ENCODE measurements around the gene CD1E.
"Not testable (repeated sequence)": the region's sequence is repeated elsewhere in the genome, so short reads cannot be mapped to it uniquely, and the experiment has no call there.

CD1E gene

DNA sequence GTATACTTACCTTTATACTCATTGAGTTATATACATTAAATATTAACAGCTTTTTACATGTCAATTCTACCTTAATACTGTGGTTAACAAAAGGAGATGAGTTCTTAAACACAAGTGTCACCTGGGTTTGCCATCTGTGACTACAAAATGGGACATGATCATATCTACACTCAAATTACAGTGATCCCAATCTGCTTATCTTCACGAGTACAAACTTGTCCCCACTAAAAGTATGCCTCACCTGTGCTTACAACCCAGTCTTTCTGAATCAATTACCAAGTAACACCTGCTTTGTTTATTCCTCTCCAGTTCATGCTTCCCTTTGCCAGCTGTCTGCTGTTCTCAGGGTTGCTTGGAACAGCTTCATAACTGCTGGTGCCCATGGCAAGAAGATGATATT lies 8.8 kb downstream of the CD1E start:
- Histone ChIP-seq H3K36me3 (ENCODE audit: control insufficient read depth, insufficient read depth, low read length) (no peaks in the 10 kb centered on the region), H3K9me3 (ENCODE audit: control insufficient read depth, low read length) (no peaks in the 10 kb centered on the region), H3K4me1 (ENCODE audit: control insufficient read depth, insufficient read depth, low read length, poor library complexity, severe bottlenecking) (no peaks in the 10 kb centered on the region), H3K4me3 (ENCODE audit: extremely low read depth, insufficient read depth, low read length, poor library complexity, severe bottlenecking) (no peak overlapping the region), H3K27ac (ENCODE audit: low read depth, low read length, severe bottlenecking) (no peak overlapping the region)
- WGBS, 2 experiments (ENCODE audit: insufficient coverage in 2 of 2), result 57 to 100% methylated on average over 1 of the region's 1 CpG

DNA sequence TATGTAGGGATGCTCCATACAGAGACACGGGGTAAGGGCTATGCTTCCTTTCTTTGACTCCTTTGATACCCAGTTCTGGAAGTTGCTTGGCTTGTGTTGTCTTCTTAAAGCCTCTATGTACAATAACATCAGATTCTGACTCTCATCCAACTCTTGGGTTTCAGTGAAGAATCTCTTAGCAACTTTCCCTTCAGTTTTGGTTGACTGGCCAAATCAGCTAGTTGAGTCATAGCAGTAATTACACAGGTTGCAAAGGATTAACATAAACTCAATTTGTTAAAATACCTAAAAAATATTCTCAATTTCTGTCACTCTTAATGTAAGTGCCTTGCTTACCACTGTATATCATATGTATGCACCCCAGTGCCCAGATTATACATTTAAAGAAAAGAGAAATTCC lies 9.2 kb downstream of the CD1E start:
- Histone ChIP-seq H3K9me3 (ENCODE audit: control insufficient read depth, low read length) (no peaks in the 10 kb centered on the region), H3K4me3 (ENCODE audit: extremely low read depth, insufficient read depth, low read length, poor library complexity, severe bottlenecking) (no peak overlapping the region), H3K27ac (ENCODE audit: low read depth, low read length, severe bottlenecking) (no peak overlapping the region), H3K36me3 (ENCODE audit: control insufficient read depth, insufficient read depth, low read length) (no peaks in the 10 kb centered on the region), H3K4me1 (ENCODE audit: control insufficient read depth, insufficient read depth, low read length, poor library complexity, severe bottlenecking) (no peaks in the 10 kb centered on the region)
- WGBS, 2 experiments (ENCODE audit: insufficient coverage in 2 of 2), result no CpG with 5 or more reads among the region's 1 CpG

DNA sequence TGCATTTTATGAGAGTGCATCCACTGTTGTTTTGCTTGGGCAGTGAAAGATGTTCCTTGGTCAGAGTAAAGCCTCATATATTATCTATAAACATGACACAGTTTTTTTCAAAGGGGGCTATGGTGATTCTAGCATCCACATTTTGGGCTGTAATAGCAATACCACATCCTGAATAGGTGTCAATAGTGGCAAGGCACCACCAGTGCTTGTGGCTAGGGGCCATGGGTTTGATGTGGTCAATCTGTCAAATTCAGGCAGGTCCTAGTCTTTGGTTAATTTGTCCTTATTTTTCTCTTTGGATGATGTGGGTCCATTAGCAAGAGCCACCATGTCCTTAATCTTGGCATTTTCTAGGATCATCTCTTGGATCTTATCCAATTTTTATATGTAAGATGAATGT lies 13.1 kb downstream of the CD1E start:
- H3K27ac ChIP-seq (ENCODE audit: low read depth, low read length, severe bottlenecking), result no peak overlapping the region
- no peaks in the 10 kb centered on the region for H3K36me3 ChIP-seq (ENCODE audit: control insufficient read depth, insufficient read depth, low read length)
- no peak overlapping the region for H3K4me3 ChIP-seq (ENCODE audit: extremely low read depth, insufficient read depth, low read length, poor library complexity, severe bottlenecking)
- no peaks in the 10 kb centered on the region for H3K4me1 ChIP-seq (ENCODE audit: control insufficient read depth, insufficient read depth, low read length, poor library complexity, severe bottlenecking)
- no peaks in the 10 kb centered on the region for H3K9me3 ChIP-seq (ENCODE audit: control insufficient read depth, low read length)

DNA sequence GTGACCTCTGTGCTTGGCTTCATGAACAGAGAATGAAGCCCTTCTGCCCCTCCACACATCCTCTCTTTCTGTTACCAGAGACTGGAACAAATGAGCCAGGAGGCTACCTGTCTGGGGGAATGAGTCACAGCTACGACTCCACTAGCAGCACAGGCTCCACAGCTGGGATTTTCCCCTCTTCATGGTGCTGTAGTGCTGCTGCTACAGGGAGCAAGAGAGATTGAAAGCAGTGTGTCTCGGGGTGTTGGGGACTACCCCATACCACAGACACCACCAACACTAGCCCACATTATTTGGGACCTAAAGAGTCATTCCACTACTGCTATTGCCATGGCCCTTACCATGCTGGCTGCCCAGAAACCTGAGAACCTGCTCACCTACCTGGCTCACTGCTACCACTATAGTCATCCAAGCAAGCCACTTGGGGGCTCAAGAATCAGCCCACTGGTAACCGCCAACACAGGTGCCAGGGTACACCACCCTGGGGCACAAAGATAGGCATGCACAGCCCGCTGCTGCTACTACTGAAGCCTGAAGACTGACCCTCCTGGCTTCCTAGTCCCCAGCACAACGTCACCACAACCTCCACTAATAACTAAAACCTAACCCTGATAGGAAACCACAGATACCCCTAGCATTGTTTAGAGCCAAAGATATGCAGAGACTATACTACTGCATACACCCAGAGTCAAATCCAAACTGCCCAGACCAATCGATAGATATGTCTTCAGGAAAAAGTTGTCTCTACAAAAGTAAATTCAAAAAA lies 17.7 kb downstream of the CD1E start:
- no peaks in the 10 kb centered on the region for H3K9me3 ChIP-seq (ENCODE audit: control insufficient read depth, low read length)
- no peaks in the 10 kb centered on the region for H3K36me3 ChIP-seq (ENCODE audit: control insufficient read depth, insufficient read depth, low read length)
- 74 to 90% methylated on average over 3 of the region's 6 CpGs for WGBS, 2 experiments (ENCODE audit: insufficient coverage in 2 of 2)
- H3K4me1 ChIP-seq (ENCODE audit: control insufficient read depth, insufficient read depth, low read length, poor library complexity, severe bottlenecking), result no peaks in the 10 kb centered on the region
- H3K4me3 ChIP-seq (ENCODE audit: extremely low read depth, insufficient read depth, low read length, poor library complexity, severe bottlenecking), result no peak overlapping the region
- H3K27ac ChIP-seq (ENCODE audit: low read depth, low read length, severe bottlenecking), result no peak overlapping the region

DNA sequence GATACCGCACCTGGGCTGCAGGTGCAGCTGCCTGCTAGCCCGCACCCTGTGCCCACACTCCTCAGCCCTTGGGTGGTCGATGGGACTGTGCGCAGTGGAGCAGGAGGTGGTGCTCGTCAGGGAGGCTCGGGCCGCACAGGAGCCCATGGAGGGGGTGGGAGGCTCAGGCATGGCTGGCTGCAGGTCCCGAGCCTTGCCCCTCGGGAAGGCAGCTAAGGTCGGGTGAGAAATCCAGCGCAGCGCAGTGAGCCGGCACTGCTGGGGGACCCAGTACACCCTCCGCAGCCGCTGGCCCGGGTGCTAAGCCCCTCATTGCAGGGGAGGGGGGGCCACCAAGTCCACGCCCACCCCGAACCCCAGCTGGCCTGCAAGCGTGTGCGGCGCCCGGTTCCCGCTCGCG lies 20.4 kb downstream of the CD1E start:
- WGBS, 2 experiments (ENCODE audit: insufficient coverage in 2 of 2), result 89 to 94% methylated on average over 10 to 16 of the region's 25 CpGs
- H3K9me3 ChIP-seq (ENCODE audit: control insufficient read depth, low read length); H3K27ac ChIP-seq (ENCODE audit: low read depth, low read length, severe bottlenecking); H3K4me1 ChIP-seq (ENCODE audit: control insufficient read depth, insufficient read depth, low read length, poor library complexity, severe bottlenecking); H3K36me3 ChIP-seq (ENCODE audit: control insufficient read depth, insufficient read depth, low read length); H3K4me3 ChIP-seq (ENCODE audit: extremely low read depth, insufficient read depth, low read length, poor library complexity, severe bottlenecking): not testable (repeated sequence)

DNA sequence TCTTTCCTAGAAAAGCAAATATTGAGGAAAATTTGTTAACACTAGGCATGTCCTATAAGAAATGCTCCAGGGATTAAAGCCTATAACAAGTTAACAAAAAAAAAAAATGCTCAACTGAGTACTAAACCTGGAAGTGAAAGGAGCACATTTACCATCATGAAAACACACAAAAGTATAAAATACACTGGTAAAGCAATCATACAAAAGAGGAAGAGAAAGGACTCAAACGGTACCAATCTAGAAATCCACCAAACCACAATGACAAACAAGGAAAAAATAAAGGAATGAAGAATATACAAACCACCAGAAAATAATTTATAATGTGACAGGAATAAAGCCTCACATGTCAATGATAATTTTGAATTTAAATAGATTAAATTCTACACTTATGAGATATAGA lies 21.2 kb downstream of the CD1E start:
- Histone ChIP-seq H3K4me1 (ENCODE audit: control insufficient read depth, insufficient read depth, low read length, poor library complexity, severe bottlenecking) (no peaks in the 10 kb centered on the region), H3K9me3 (ENCODE audit: control insufficient read depth, low read length) (no peaks in the 10 kb centered on the region), H3K27ac (ENCODE audit: low read depth, low read length, severe bottlenecking) (no peak overlapping the region), H3K4me3 (ENCODE audit: extremely low read depth, insufficient read depth, low read length, poor library complexity, severe bottlenecking) (no peak overlapping the region), H3K36me3 (ENCODE audit: control insufficient read depth, insufficient read depth, low read length) (no peaks in the 10 kb centered on the region)
- WGBS, 2 experiments (ENCODE audit: insufficient coverage in 2 of 2), result no CpG with 5 or more reads among the region's 1 CpG

DNA sequence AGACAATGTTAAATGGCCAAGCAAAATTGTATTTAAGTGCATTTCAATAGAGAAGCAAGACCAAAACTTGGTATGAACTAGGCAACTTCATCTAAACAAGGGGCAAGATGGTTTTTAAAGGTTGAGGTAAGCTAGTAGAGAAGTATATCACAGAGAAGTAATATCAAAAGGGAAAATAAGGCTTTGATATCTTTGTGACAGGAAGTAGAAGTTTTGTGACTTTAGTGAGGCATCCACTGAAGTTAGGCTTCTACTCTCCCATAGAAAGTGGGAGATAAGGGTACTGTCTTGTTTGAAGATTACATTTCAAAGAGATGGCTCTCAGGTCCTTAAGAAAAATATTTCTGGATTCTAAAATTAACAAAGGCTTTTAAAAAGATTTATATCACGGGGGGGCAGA lies 36.6 kb downstream of the CD1E start:
- Histone ChIP-seq H3K36me3 (ENCODE audit: control insufficient read depth, insufficient read depth, low read length) (no peaks in the 10 kb centered on the region), H3K4me3 (ENCODE audit: extremely low read depth, insufficient read depth, low read length, poor library complexity, severe bottlenecking) (no peak overlapping the region)
- no CpG with 5 or more reads among the region's 1 CpG for WGBS, 2 experiments (ENCODE audit: insufficient coverage in 2 of 2)

DNA sequence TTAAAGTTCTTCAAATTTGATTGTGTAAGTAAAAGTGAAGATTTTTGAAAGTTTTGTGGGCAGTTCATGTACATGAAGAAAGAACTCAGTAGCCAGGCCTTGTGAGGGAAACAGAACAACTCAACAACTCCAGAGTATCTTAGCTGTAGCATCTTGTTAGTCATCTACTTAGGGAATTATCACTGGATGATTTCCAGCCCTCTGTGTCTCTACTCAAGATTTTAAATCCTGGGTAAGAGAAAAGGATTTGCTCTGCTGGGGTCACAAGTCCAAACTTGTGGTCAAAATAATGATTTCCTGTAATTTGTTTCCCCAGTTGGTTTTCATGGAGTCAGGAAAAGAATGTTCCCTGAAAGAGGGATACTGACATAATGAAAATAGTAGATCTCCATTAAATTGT lies 37.4 kb downstream of the CD1E start:
- Histone ChIP-seq H3K36me3 (ENCODE audit: control insufficient read depth, insufficient read depth, low read length) (no peaks in the 10 kb centered on the region), H3K27ac (ENCODE audit: low read depth, low read length, severe bottlenecking) (no peak overlapping the region), H3K4me1 (ENCODE audit: control insufficient read depth, insufficient read depth, low read length, poor library complexity, severe bottlenecking) (no peaks in the 10 kb centered on the region), H3K9me3 (ENCODE audit: control insufficient read depth, low read length) (no peaks in the 10 kb centered on the region), H3K4me3 (ENCODE audit: extremely low read depth, insufficient read depth, low read length, poor library complexity, severe bottlenecking) (no peak overlapping the region)

More for the DNA sequence above, 36.6 kb downstream of the CD1E start:
- Histone ChIP-seq H3K27ac (ENCODE audit: low read depth, low read length, severe bottlenecking) (no peak overlapping the region), H3K4me1 (ENCODE audit: control insufficient read depth, insufficient read depth, low read length, poor library complexity, severe bottlenecking) (no peaks in the 10 kb centered on the region), H3K9me3 (ENCODE audit: control insufficient read depth, low read length) (no peaks in the 10 kb centered on the region)

DNA sequence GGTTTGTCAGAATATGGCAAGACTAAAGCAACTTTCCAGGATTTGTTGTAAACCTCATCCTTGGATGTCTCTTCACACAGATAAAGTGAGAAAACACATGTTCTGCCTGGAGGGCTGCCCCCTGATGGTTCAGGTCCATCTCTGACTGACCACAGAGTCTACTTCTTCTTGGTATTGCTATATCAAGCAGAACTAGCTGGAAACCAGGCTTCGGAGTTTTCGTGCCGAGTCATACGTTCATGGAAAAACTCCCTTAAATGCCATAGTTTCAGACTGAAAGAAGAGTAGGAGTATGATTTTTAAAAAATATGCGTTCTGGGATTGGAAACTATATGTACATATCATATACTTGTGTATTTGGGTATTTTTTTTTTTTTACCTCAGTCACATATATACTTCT lies 39.8 kb downstream of the CD1E start:
- Histone ChIP-seq H3K9me3 (ENCODE audit: control insufficient read depth, low read length) (no peaks in the 10 kb centered on the region), H3K36me3 (ENCODE audit: control insufficient read depth, insufficient read depth, low read length) (no peaks in the 10 kb centered on the region), H3K27ac (ENCODE audit: low read depth, low read length, severe bottlenecking) (no peak overlapping the region), H3K4me3 (ENCODE audit: extremely low read depth, insufficient read depth, low read length, poor library complexity, severe bottlenecking) (no peak overlapping the region), H3K4me1 (ENCODE audit: control insufficient read depth, insufficient read depth, low read length, poor library complexity, severe bottlenecking) (no peaks in the 10 kb centered on the region)
- no CpG with 5 or more reads among the region's 5 CpGs for WGBS, 2 experiments (ENCODE audit: insufficient coverage in 2 of 2)

DNA sequence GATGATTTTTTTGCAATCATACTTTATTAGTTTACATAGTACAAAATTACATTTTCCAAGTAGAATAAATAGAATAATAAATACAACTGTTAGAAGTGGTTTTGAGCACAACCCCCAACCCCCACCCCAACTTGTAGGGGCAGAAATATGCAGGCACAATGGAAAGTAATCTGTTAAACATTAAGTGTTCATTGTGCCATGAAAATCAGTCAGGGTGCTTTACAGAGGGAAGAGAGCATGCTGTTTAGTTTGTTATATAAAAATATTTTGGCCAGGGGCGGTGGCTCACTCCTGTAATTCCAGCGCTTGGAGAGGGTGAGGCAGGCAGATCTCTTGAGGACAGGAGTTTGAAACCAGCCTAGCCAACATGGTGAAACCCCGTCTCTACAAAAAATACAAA lies 43.0 kb downstream of the CD1E start:
- 82 to 100% methylated on average over 3 of the region's 3 CpGs for WGBS, 2 experiments (ENCODE audit: insufficient coverage in 2 of 2)
- no peak overlapping the region for H3K4me3 ChIP-seq (ENCODE audit: extremely low read depth, insufficient read depth, low read length, poor library complexity, severe bottlenecking)

DNA sequence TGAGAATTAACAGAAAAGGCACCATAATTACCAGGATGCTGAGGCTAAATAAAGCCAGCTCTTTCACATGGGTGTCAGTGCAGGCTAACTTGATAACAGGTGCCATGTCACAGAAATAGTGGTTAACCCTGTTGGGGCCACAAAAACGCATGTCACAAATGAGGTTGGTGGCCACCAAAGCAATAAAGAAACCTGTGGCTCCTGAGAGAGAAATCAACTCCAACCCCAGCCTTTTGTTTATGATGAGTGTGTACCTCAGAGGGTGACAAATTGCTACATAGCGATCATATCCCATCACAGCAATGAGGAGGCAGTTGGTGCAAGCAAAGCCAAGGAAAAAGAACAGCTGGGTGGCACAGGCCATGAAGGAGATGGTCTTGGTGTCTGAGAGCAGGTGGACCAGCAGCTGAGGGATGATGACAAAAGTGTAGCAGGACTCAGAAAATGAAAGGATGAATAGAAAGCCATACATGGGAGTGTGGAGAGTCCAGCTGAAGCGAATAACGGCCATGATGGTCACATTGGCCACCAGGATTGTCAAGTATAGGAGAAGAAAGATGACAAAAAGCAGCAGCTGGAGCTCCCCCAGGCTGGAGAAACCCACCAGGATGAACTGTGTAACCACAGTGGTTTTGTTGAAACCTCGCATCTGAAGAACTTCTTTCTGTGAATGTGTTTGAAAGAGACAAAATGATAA lies 45.3 kb downstream of the CD1E start, which contains the start of gene OR10T2:
OR10T2 (minus strand) TSS at position 649 of the 697 bp plus-strand sequence; CDS start at position 649, 0 bp downstream.
- Histone ChIP-seq H3K27ac (ENCODE audit: low read depth, low read length, severe bottlenecking) (no peak within 1 kb of the TSS), H3K4me1 (ENCODE audit: control insufficient read depth, insufficient read depth, low read length, poor library complexity, severe bottlenecking) (no peaks in the 10 kb centered on the region), H3K9me3 (ENCODE audit: control insufficient read depth, low read length) (no peaks in the 10 kb centered on the region), H3K4me3 (ENCODE audit: extremely low read depth, insufficient read depth, low read length, poor library complexity, severe bottlenecking) (no peak within 1 kb of the TSS), H3K36me3 (ENCODE audit: control insufficient read depth, insufficient read depth, low read length) (no peaks in the 10 kb centered on the region)
- 83 to 85% methylated on average over 4 of the region's 5 CpGs for WGBS, 2 experiments (ENCODE audit: insufficient coverage in 2 of 2)

More for the DNA sequence above, 43.0 kb downstream of the CD1E start:
- Histone ChIP-seq H3K9me3 (ENCODE audit: control insufficient read depth, low read length) (no peaks in the 10 kb centered on the region), H3K27ac (ENCODE audit: low read depth, low read length, severe bottlenecking) (no peak overlapping the region), H3K4me1 (ENCODE audit: control insufficient read depth, insufficient read depth, low read length, poor library complexity, severe bottlenecking) (no peaks in the 10 kb centered on the region), H3K36me3 (ENCODE audit: control insufficient read depth, insufficient read depth, low read length) (no peaks in the 10 kb centered on the region)
